Right lobe of liver (tissue), 4 donors: Measurements from ENCODE around the gene PLPPR5.

Source experiments
- CTCF ChIP-seq, 4 donors: fragments of 200-600 bp in 3 of 4; fragments of 450-650 bp in 1 of 4; IDR thresholded peaks; one replicate each; pipeline versions ENCODE4 v1.5.1 to v1.8.0; 2016 to 2022; ENCODE audit warnings: antibody characterized with exemption in 4 of 4, mild to moderate bottlenecking in 2 of 4
- POLR2A ChIP-seq: fragments of 450-650 bp; IDR thresholded peaks from one replicate; pipeline ENCODE4 v1.6.1; 2017; ENCODE audit warnings: antibody characterized with exemption, mild to moderate bottlenecking
- donor health status: DM: no; HTN: no; CAD: no.
- donor health status: DM: no; HTN: no; CAD: no.
- donor health status: DM: no; HTN: yes; CAD: no.

DNA sequence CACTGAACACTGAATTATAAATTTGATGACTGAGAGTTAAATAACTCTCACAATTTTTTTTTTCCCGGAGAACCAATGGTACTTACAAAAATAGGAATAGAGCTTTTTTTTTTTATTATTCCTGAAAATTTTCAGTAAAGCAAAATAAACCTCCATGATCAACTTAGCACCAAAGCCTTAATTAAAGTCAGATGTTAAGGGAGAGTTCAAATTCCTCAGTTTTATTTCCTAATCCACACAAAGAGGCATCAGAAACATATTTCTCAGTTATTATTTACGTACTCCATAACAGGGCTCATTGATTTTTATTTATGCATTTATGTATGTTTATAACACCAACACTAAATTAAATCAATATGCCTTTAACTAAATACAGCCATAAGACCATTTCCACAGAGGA, 55.5 kb downstream of the PLPPR5 start:
- TF ChIP-seq CTCF (IDR thresholded peaks at IDR 0.05) (no peak), POLR2A (no peak)
